Dendritic cell treated with granulocyte-macrophage colony-stimulating factor and Interleukin-4, amounts not matched to agents 40 ng/mL and 50 ng/mL, for 4 days (primary cell): Measurements from ENCODE around the gene CCDC183.
A peak's percentile ranks its signal among the peaks of the same experiment; 100 is the strongest.

ENCODE experiments used
- H3K27ac Mint-ChIP-seq: one replicate; pipeline ENCODE4 v1.8.0; 2022; ENCODE audit warnings: mild to moderate bottlenecking, mixed read lengths
- H3K27me3 Mint-ChIP-seq: one replicate; pipeline ENCODE4 v1.8.0; 2022; ENCODE audit warnings: mild to moderate bottlenecking, mixed read lengths
- H3K36me3 Mint-ChIP-seq: one replicate; pipeline ENCODE4 v1.8.0; 2022; ENCODE audit warnings: low read depth, mixed read lengths
- H3K4me1 Mint-ChIP-seq: one replicate; pipeline ENCODE4 v1.8.0; 2022; ENCODE audit warnings: low read depth, mixed read lengths
- H3K4me3 Mint-ChIP-seq: one replicate; pipeline ENCODE4 v1.8.0; 2022; ENCODE audit warnings: mild to moderate bottlenecking, moderate library complexity, mixed read lengths
- H3K9me3 Mint-ChIP-seq: one replicate; pipeline ENCODE4 v1.8.0; 2022; ENCODE audit warnings: mixed read lengths
- intact Hi-C: fragments of 100-400 bp; cut with micrococcal nuclease; formaldehyde crosslinking; loops from one replicate; pipeline ENCODE4 v1.15.0; 2022

The CCDC183 gene

GRCh38 chr9:136849960-136850865, 54.1 kb downstream of the CCDC183 start:
- H3K27me3 Mint-ChIP-seq = peaks cover 17% of the 10 kb centered on the region
- H3K9me3 Mint-ChIP-seq = no peaks in the 10 kb centered on the region
- H3K4me3 Mint-ChIP-seq = peak overlapping the region; percentile 97
- peaks cover 63% of the 10 kb centered on the region for H3K36me3 Mint-ChIP-seq
- intact Hi-C loops = loop anchor here (1.0 to 5.0 kb wide), 3 partner anchors 36 to 58 kb away; partner anchors contain the start of genes RABL6, TMEM141 and TRAF2
- peak overlapping the region; percentile 94 for H3K27ac Mint-ChIP-seq
- H3K4me1 Mint-ChIP-seq = peaks cover 37% of the 10 kb centered on the region

- Mint-ChIP-seq H3K36me3 (peaks cover 72% of the 10 kb centered on the region), H3K27me3 (peaks cover 11% of the 10 kb centered on the region), H3K9me3 (no peaks in the 10 kb centered on the region), H3K4me1 (peaks cover 36% of the 10 kb centered on the region), H3K4me3 (no peak overlapping the region), H3K27ac (no peak overlapping the region)
- intact Hi-C loops = no loop called here
Observed at GRCh38 chr9:136850866-136851775, 55.0 kb downstream of the CCDC183 start.

- H3K4me3 Mint-ChIP-seq = no peak within 1 kb of the TSS
Observed at GRCh38 chr9:136851941-136852663, 56.0 kb downstream of the CCDC183 start, which contains the start of gene MAMDC4. Gene MAMDC4 (plus strand): TSS chr9:136852346. CDS start chr9:136852417, 71 bp downstream.

GRCh38 chr9:136852664-136853595, 56.8 kb downstream of the CCDC183 start:
- intact Hi-C loops = no loop called here

More at GRCh38 chr9:136851941-136852663, 56.0 kb downstream of the CCDC183 start, which contains the start of gene MAMDC4:
- H3K27me3 Mint-ChIP-seq = peaks cover 4% of the 10 kb centered on the region
- H3K27ac Mint-ChIP-seq = no peak within 1 kb of the TSS
- peaks cover 72% of the 10 kb centered on the region for H3K36me3 Mint-ChIP-seq
- H3K4me1 Mint-ChIP-seq = peaks cover 28% of the 10 kb centered on the region
- intact Hi-C loops = no loop called here
- H3K9me3 Mint-ChIP-seq = no peaks in the 10 kb centered on the region

GRCh38 chr9:136853596-136854112, 57.5 kb downstream of the CCDC183 start:
- Mint-ChIP-seq H3K9me3 (no peaks in the 10 kb centered on the region), H3K27me3 (no peaks in the 10 kb centered on the region), H3K27ac (no peak overlapping the region), H3K4me1 (peaks cover 19% of the 10 kb centered on the region), H3K4me3 (no peak overlapping the region), H3K36me3 (peaks cover 58% of the 10 kb centered on the region)
- intact Hi-C loops = no loop called here

More at GRCh38 chr9:136852664-136853595, 56.8 kb downstream of the CCDC183 start:
- H3K27ac Mint-ChIP-seq = no peak overlapping the region
- H3K4me1 Mint-ChIP-seq = peaks cover 20% of the 10 kb centered on the region
- H3K27me3 Mint-ChIP-seq = no peaks in the 10 kb centered on the region
- H3K9me3 Mint-ChIP-seq = no peaks in the 10 kb centered on the region
- H3K4me3 Mint-ChIP-seq = no peak overlapping the region
- peaks cover 65% of the 10 kb centered on the region for H3K36me3 Mint-ChIP-seq

GRCh38 chr9:136854113-136854841, 58.1 kb downstream of the CCDC183 start:
- H3K4me1 Mint-ChIP-seq = peaks cover 19% of the 10 kb centered on the region
- no peaks in the 10 kb centered on the region for H3K9me3 Mint-ChIP-seq
- peaks cover 58% of the 10 kb centered on the region for H3K36me3 Mint-ChIP-seq
- intact Hi-C loops = no loop called here
- H3K4me3 Mint-ChIP-seq = no peak overlapping the region
- H3K27me3 Mint-ChIP-seq = no peaks in the 10 kb centered on the region
- H3K27ac Mint-ChIP-seq = no peak overlapping the region

GRCh38 chr9:136854842-136855460, 58.8 kb downstream of the CCDC183 start:
- H3K27me3 Mint-ChIP-seq = no peaks in the 10 kb centered on the region
- intact Hi-C loops = no loop called here

GRCh38 chr9:136855461-136856078, 59.4 kb downstream of the CCDC183 start:
- Mint-ChIP-seq H3K9me3 (no peaks in the 10 kb centered on the region), H3K4me3 (no peak overlapping the region), H3K36me3 (peaks cover 58% of the 10 kb centered on the region), H3K4me1 (peaks cover 9% of the 10 kb centered on the region), H3K27ac (no peak overlapping the region), H3K27me3 (no peaks in the 10 kb centered on the region)
- intact Hi-C loops = no loop called here

More at GRCh38 chr9:136854842-136855460, 58.8 kb downstream of the CCDC183 start:
- H3K27ac Mint-ChIP-seq = no peak overlapping the region
- no peak overlapping the region for H3K4me3 Mint-ChIP-seq
- H3K36me3 Mint-ChIP-seq = peaks cover 58% of the 10 kb centered on the region
- peaks cover 14% of the 10 kb centered on the region for H3K4me1 Mint-ChIP-seq
- H3K9me3 Mint-ChIP-seq = no peaks in the 10 kb centered on the region

GRCh38 chr9:136856079-136856476, 59.9 kb downstream of the CCDC183 start:
- Mint-ChIP-seq H3K36me3 (peaks cover 58% of the 10 kb centered on the region), H3K27me3 (no peaks in the 10 kb centered on the region), H3K9me3 (no peaks in the 10 kb centered on the region), H3K4me1 (peaks cover 5% of the 10 kb centered on the region), H3K4me3 (no peak overlapping the region), H3K27ac (no peak overlapping the region)
- intact Hi-C loops = no loop called here

GRCh38 chr9:136856541-136857141, 60.5 kb downstream of the CCDC183 start:
- H3K36me3 Mint-ChIP-seq = peaks cover 58% of the 10 kb centered on the region
- H3K27ac Mint-ChIP-seq = no peak overlapping the region
- H3K4me3 Mint-ChIP-seq = no peak overlapping the region
- H3K4me1 Mint-ChIP-seq = no peaks in the 10 kb centered on the region
- H3K27me3 Mint-ChIP-seq = no peaks in the 10 kb centered on the region
- no peaks in the 10 kb centered on the region for H3K9me3 Mint-ChIP-seq
- intact Hi-C loops = no loop called here

- Mint-ChIP-seq H3K4me3 (no peak overlapping the region), H3K4me1 (no peaks in the 10 kb centered on the region), H3K27me3 (no peaks in the 10 kb centered on the region), H3K36me3 (peaks cover 58% of the 10 kb centered on the region), H3K27ac (no peak overlapping the region), H3K9me3 (no peaks in the 10 kb centered on the region)
- intact Hi-C loops = no loop called here
Observed at GRCh38 chr9:136857166-136857565, 61.0 kb downstream of the CCDC183 start.
